Measurements from ENCODE around the gene LAMB3. TPM values are rescaled to one million over a fixed set of nuclear protein-coding genes. Genes with fewer than 3 reads are reported as not detected.

The LAMB3 gene
- polyA plus RNA-seq, 1 of the 3 experiments (the other 2 are of a cell fraction): 18.0 TPM

- TF ChIP-seq YY1 (IDR thresholded peaks at IDR 0.05; ENCODE audit: low read depth): no peak
- no peak for TF ChIP-seq MEF2A (IDR thresholded peaks at IDR 0.05; ENCODE audit: borderline replicate concordance, low read depth)
- TF ChIP-seq, protein P1, sequence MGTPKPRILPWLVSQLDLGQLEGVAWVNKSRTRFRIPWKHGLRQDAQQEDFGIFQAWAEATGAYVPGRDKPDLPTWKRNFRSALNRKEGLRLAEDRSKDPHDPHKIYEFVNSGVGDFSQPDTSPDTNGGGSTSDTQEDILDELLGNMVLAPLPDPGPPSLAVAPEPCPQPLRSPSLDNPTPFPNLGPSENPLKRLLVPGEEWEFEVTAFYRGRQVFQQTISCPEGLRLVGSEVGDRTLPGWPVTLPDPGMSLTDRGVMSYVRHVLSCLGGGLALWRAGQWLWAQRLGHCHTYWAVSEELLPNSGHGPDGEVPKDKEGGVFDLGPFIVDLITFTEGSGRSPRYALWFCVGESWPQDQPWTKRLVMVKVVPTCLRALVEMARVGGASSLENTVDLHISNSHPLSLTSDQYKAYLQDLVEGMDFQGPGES (IDR thresholded peaks at IDR 0.05; ENCODE audit: low read depth, low read length): no peak
- no peak for TF ChIP-seq TEAD4 (IDR thresholded peaks at IDR 0.05; ENCODE audit: borderline replicate concordance, insufficient read depth)
- no peak; the same call in 1 of the 2 replicates for TF ChIP-seq RAD21 (IDR thresholded peaks at IDR 0.05; ENCODE audit: low read length)
- no peak for TF ChIP-seq GATA2 (CRISPR knock-in tag; IDR thresholded peaks at IDR 0.05)
- peak; percentile 34; the same call in 1 of the 2 replicates for TF ChIP-seq SMC3 (IDR thresholded peaks at IDR 0.05; ENCODE audit: low read depth, low read length)
- TF ChIP-seq, protein P2, sequence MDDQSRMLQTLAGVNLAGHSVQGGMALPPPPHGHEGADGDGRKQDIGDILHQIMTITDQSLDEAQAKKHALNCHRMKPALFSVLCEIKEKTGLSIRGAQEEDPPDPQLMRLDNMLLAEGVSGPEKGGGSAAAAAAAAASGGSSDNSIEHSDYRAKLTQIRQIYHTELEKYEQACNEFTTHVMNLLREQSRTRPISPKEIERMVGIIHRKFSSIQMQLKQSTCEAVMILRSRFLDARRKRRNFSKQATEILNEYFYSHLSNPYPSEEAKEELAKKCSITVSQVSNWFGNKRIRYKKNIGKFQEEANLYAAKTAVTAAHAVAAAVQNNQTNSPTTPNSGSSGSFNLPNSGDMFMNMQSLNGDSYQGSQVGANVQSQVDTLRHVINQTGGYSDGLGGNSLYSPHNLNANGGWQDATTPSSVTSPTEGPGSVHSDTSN (IDR thresholded peaks at IDR 0.05): peak; percentile 86
- no peak for TF ChIP-seq FOXM1 (IDR thresholded peaks at IDR 0.05; ENCODE audit: low read depth)
- no peak for TF ChIP-seq RCOR1 (IDR thresholded peaks at IDR 0.05; ENCODE audit: low read length)
- no peak for TF ChIP-seq FOXJ3 (CRISPR knock-in tag; IDR thresholded peaks at IDR 0.05)
- no peak for TF ChIP-seq USF2 (IDR thresholded peaks at IDR 0.05; ENCODE audit: borderline replicate concordance, low read depth, low read length)
- TF ChIP-seq, protein P3, sequence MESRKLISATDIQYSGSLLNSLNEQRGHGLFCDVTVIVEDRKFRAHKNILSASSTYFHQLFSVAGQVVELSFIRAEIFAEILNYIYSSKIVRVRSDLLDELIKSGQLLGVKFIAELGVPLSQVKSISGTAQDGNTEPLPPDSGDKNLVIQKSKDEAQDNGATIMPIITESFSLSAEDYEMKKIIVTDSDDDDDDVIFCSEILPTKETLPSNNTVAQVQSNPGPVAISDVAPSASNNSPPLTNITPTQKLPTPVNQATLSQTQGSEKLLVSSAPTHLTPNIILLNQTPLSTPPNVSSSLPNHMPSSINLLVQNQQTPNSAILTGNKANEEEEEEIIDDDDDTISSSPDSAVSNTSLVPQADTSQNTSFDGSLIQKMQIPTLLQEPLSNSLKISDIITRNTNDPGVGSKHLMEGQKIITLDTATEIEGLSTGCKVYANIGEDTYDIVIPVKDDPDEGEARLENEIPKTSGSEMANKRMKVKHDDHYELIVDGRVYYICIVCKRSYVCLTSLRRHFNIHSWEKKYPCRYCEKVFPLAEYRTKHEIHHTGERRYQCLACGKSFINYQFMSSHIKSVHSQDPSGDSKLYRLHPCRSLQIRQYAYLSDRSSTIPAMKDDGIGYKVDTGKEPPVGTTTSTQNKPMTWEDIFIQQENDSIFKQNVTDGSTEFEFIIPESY (IDR thresholded peaks at IDR 0.05; ENCODE audit: borderline replicate concordance, low read depth): no peak
- TF ChIP-seq, protein P4, sequence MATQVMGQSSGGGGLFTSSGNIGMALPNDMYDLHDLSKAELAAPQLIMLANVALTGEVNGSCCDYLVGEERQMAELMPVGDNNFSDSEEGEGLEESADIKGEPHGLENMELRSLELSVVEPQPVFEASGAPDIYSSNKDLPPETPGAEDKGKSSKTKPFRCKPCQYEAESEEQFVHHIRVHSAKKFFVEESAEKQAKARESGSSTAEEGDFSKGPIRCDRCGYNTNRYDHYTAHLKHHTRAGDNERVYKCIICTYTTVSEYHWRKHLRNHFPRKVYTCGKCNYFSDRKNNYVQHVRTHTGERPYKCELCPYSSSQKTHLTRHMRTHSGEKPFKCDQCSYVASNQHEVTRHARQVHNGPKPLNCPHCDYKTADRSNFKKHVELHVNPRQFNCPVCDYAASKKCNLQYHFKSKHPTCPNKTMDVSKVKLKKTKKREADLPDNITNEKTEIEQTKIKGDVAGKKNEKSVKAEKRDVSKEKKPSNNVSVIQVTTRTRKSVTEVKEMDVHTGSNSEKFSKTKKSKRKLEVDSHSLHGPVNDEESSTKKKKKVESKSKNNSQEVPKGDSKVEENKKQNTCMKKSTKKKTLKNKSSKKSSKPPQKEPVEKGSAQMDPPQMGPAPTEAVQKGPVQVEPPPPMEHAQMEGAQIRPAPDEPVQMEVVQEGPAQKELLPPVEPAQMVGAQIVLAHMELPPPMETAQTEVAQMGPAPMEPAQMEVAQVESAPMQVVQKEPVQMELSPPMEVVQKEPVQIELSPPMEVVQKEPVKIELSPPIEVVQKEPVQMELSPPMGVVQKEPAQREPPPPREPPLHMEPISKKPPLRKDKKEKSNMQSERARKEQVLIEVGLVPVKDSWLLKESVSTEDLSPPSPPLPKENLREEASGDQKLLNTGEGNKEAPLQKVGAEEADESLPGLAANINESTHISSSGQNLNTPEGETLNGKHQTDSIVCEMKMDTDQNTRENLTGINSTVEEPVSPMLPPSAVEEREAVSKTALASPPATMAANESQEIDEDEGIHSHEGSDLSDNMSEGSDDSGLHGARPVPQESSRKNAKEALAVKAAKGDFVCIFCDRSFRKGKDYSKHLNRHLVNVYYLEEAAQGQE (IDR thresholded peaks at IDR 0.05; ENCODE audit: low read depth, low read length): no peak
- TF ChIP-seq RXRA (IDR thresholded peaks at IDR 0.05; ENCODE audit: borderline replicate concordance, low read depth): no peak
Measured at GRCh38 chr1:209646558-209646957, 5.7 kb downstream of the LAMB3 start (continued).
